ENCODE data around the gene SNCAIP. TPM values are rescaled to one million over a fixed set of nuclear protein-coding genes. Genes with fewer than 3 reads are reported as not detected.

Gene SNCAIP
- total and polyA plus RNA-seq, 2 of the 4 experiments (the other 2 are of a cell fraction): 15.3 to 19.0 TPM

- no peak for TF ChIP-seq ELK1 (IDR thresholded peaks at IDR 0.05; ENCODE audit: borderline replicate concordance, low read depth, low read length)
Measured at GRCh38 chr5:122501089-122501435, 189.0 kb downstream of the SNCAIP start (continued).

GRCh38 chr5:122507045-122507444, 195.0 kb downstream of the SNCAIP start:
- no peak overlapping the region for H2AK5ac ChIP-seq (ENCODE audit: low read depth, low read length)
- BruUV-seq (replicated peaks): no TSS peak
- no peak overlapping the region for H2BK5ac ChIP-seq (ENCODE audit: low read depth, low read length, poor library complexity, severe bottlenecking)
- DNase-seq (no peak), ATAC-seq (ENCODE audit: low read depth) (no peak)
- H4K8ac ChIP-seq (ENCODE audit: low read depth in 2 of 2, low read length in 2 of 2): no peak overlapping the region
- no peak overlapping the region for H2AK9ac ChIP-seq (replicated peaks; ENCODE audit: low read depth, low read length, poor library complexity)
- no peak overlapping the region for H4K5ac ChIP-seq (ENCODE audit: low read depth, low read length)
- no peak overlapping the region for H2BK120ac ChIP-seq (ENCODE audit: low read depth, low read length)
- dilution Hi-C loops (cut with HindIII; ENCODE audit: low sequenced_read_pairs, unreplicated experiment) (no loop called here), intact Hi-C loops (cut with micrococcal nuclease) (loop anchor here (10.0 kb wide), 1 partner anchor 388 kb away; no protein-coding TSS in a partner anchor), in situ Hi-C loops (cut with MboI; ENCODE audit: low sequenced_read_pairs) (loop anchor here (10.0 to 25.0 kb wide), 4 partner anchors 655 to 1105 kb away; no protein-coding TSS in a partner anchor)
- no peak overlapping the region for H3K4me3 ChIP-seq (ENCODE audit: insufficient read depth, low read depth, low read length)
- no peak overlapping the region for H3K27ac ChIP-seq (ENCODE audit: insufficient read depth, low read length)
- ChIA-PET POLR2A (ENCODE audit: unreplicated experiment) (no interaction called here), CTCF (no interaction called here)
- WGBS, 2 experiments (ENCODE audit: extremely low coverage in 2 of 2, insufficient read length in 1 of 2): no CpG with 5 or more reads among the region's 1 CpG
- no peak overlapping the region for H4K91ac ChIP-seq (ENCODE audit: insufficient read depth, low read depth, low read length)
- no peaks in the 10 kb centered on the region for H4K20me1 ChIP-seq (ENCODE audit: insufficient read depth, low read length)
- no peak overlapping the region for H2AFZ ChIP-seq (replicated peaks; ENCODE audit: low read length, poor library complexity)
- no peak overlapping the region for H2BK15ac ChIP-seq (ENCODE audit: low read depth, low read length)
- no peak overlapping the region for H3K23ac ChIP-seq (ENCODE audit: low read depth, low read length)
- no peak overlapping the region for H3K14ac ChIP-seq (replicated peaks; ENCODE audit: low read depth, low read length)
- no peak overlapping the region for H3K18ac ChIP-seq (ENCODE audit: low read depth, low read length)
- no peak overlapping the region for H3K4me2 ChIP-seq (ENCODE audit: low read depth, low read length)
- H3K27me3 ChIP-seq (ENCODE audit: control insufficient read depth, insufficient read depth, low read length): peaks cover 2% of the 10 kb centered on the region
- H3K4me1 ChIP-seq (ENCODE audit: control insufficient read depth, insufficient read depth, low read length): no peaks in the 10 kb centered on the region
- no peaks in the 10 kb centered on the region for H3K79me1 ChIP-seq (ENCODE audit: low read depth in 1 of 2, low read length in 2 of 2)
- H3K9me1 ChIP-seq (ENCODE audit: insufficient read depth, low read length): no peaks in the 10 kb centered on the region; the same call in 1 of the 2 replicates
- no peak overlapping the region for H3K4ac ChIP-seq (ENCODE audit: low read depth, low read length)
- no peaks in the 10 kb centered on the region for H3K36me3 ChIP-seq (ENCODE audit: control insufficient read depth, insufficient read depth, low read length)
- H2BK20ac ChIP-seq (ENCODE audit: low read depth, low read length): no peak overlapping the region
- TF ChIP-seq NFE2L2 (IDR thresholded peaks at IDR 0.05; ENCODE audit: low read depth, low read length) (no peak), SMC3 (IDR thresholded peaks at IDR 0.05; ENCODE audit: low read depth, low read length) (no peak), FOS (IDR thresholded peaks at IDR 0.05; ENCODE audit: low read depth, low read length) (no peak), RFX5 (IDR thresholded peaks at IDR 0.05; ENCODE audit: low read depth, low read length) (no peak), MXI1 (IDR thresholded peaks at IDR 0.05; ENCODE audit: borderline replicate concordance, low read depth, low read length) (no peak), CEBPB (IDR thresholded peaks at IDR 0.05; ENCODE audit: low read depth, low read length) (no peak), POLR2A (IDR thresholded peaks at IDR 0.05; ENCODE audit: low read depth, low read length) (no peak), RAD21 (IDR thresholded peaks at IDR 0.05; ENCODE audit: low read length) (no peak), CTCF (conservative IDR thresholded peaks at IDR 0.05; ENCODE audit: low read depth, low read length) (no peak)
- no peaks in the 10 kb centered on the region for H3K9me3 ChIP-seq (ENCODE audit: control insufficient read depth, insufficient read depth, low read length)
- H3K56ac ChIP-seq (ENCODE audit: extremely low read depth, insufficient read depth, low read length): no peak overlapping the region
- H3K9ac ChIP-seq (ENCODE audit: low read depth, low read length): no peak overlapping the region

Measured in IMR-90 (cell line).